ENCODE data around the gene ETFB. TPM values are rescaled to one million over a fixed set of nuclear protein-coding genes. Genes with fewer than 3 reads are reported as not detected.

Gene ETFB
- total RNA-seq, 1 experiment from 2014 or later, result 138 TPM

DNA sequence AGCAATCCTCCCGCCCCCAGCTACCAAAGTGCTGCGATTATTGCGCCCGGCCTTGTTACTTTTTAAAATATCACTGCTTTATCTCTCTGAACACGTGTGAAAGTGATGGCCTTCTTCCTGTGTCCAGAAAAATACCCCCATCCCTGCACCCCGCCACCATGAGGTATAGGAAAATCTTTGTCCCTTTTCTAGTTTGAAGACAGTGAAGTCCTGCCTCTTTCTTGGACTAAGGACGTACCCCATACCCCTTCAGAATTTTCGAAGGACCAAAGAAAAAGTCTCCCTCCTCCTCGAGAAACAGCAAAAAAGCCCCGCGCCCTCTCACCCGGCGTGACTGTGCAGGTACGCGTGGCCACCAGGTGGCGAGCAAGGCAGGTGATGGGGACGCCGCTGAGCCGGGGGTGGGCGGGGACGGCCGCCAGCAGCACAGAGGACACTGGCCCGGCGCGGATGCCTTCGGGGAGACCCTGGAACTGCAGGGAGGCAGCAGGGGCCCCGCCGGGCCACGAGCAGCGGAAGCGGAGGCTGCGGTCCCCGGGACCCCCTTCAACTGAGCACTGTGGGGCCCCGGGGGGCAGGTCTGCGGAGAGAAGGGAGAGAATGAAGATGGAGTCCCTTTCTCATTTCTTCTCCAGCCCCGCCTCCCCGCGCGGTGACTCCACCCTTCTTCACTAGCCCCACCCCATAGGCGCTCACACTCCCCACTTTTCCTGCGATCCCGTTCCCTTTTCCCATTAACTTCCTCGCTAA lies 27.4 kb downstream of the ETFB start:
- peak; percentile 78 for DNase-seq (ENCODE audit: low read depth, low spot score)
- in situ Hi-C loops (cut with HindIII; ENCODE audit: low pct_unique_long_range_greater_than_20kb, low sequenced_read_pairs), result no loop called here

DNA sequence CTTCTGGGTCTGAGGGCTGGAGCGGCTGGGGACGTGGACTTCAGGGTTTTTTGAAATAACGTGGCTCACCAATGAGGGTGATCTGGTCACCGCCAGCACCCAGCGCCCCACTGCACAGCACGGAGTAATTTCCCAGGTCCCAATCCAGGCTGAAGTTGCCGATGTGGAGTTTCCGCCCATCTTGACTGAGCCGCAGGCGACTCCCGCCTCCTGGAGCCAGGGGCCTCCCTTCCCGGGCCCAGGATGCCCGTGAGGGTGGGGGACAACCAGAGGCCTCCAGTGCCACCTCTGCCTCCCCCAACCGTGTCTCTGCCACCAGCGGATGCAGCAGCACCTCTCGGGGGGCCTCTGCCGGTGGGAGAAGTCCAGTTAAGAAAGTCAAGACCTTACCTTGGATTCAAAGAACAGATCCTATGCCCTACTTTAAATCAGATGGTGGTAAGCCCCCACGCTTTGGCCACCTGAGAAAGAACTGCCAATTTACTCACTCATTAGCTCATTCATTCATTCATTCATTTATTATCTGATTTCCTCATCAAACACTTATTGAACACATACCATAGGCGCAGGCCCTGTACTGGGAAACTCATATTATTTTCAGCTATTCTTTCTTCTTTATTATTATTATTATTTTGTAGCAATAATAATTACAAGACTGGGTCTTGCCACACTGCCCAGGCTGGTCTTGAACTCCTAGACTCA lies 28.2 kb downstream of the ETFB start:
- in situ Hi-C loops (cut with HindIII; ENCODE audit: low pct_unique_long_range_greater_than_20kb, low sequenced_read_pairs), result no loop called here
- DNase-seq (ENCODE audit: low read depth, low spot score), result no peak

DNA sequence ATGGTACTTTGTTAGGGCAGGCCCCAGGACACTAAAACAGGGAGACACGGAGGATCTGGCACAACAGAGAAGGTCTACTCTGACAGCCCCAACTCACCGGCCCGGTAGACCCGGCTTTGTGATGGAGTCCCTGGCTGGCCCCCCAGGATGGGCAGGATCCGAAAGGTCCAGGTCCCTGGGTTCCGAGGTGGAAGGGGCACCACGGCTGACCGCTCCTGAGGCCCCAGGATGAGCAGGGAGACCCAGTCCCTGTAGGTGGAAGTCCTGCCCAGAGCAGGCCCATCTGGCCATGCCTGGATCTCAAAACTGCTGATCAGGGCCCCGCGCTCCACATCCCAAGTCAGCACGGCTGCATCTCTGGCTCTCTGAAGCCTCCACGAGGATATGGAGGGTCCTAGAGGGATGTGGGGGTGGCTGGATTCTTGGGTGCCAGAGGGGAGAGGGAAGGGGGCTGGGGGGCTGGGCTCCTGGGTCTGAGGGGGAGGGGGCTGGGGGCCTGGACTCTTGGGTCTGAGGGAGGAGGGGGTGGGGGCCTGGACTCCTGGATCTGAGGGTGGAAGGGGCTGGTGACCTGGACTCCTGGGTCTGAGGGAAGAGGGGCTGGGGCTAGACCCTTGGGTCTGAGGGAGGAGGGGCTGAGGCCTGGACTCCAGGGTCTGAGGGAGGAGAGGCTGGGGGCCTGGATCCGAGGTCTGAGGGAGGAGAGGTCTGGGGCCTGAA lies 28.9 kb downstream of the ETFB start:
- in situ Hi-C loops (cut with HindIII; ENCODE audit: low pct_unique_long_range_greater_than_20kb, low sequenced_read_pairs), result no loop called here
- DNase-seq (ENCODE audit: low read depth, low spot score), result no peak

DNA sequence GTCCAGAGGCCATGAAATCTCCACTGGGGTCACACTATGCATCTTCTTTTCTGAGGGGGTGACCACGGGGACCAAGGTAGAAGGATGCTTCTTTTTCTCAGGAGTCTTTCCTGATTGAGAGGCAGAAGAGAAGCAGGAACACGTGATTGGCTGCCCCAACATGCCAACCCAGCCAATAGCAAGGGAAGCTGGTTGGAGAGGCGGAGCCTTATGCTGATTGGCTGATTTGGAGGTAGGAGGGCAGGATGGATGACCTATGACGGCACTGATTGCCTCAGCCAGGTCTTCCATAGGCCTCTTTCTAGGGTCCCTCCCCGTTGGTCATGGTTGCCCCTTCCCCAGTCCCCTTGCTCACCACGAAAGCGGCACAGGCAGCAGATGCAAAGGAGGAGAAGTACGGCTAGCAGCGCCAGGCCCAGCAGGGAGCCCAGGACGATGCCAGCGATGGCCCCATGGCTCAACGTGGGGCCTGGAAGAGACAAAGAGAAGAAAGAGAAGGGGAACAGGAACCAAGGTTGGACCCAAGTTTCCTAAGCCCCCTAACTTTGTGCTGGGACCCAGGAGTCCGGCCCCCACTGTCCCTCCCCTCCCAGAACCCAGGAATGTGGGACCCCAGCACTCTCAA lies 32.2 kb downstream of the ETFB start:
- peak; percentile 20 for DNase-seq (ENCODE audit: low read depth, low spot score)
- in situ Hi-C loops (cut with HindIII; ENCODE audit: low pct_unique_long_range_greater_than_20kb, low sequenced_read_pairs), result no loop called here

DNA sequence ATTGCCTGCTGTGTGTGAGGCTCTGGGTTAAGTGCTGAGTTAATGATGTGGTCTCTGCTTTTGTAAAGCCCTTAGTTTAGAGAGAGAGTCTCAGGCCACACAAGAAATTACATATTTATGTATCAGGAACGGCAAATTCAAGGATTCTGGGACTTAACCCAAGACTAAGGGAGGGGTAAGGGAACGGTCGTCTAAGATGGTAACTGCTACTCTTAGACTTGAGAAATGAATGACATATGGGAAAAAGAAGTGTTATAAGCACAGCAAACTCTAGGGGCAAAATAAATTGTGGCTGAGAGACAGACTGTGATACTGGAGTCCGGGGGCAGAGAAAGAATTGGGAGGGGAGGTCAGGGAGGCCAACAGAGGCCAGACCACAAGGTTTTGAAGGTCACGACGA lies 34.5 kb downstream of the ETFB start:
- in situ Hi-C loops (cut with HindIII; ENCODE audit: low pct_unique_long_range_greater_than_20kb, low sequenced_read_pairs), result no loop called here
- no peak for DNase-seq (ENCODE audit: low read depth, low spot score)

DNA sequence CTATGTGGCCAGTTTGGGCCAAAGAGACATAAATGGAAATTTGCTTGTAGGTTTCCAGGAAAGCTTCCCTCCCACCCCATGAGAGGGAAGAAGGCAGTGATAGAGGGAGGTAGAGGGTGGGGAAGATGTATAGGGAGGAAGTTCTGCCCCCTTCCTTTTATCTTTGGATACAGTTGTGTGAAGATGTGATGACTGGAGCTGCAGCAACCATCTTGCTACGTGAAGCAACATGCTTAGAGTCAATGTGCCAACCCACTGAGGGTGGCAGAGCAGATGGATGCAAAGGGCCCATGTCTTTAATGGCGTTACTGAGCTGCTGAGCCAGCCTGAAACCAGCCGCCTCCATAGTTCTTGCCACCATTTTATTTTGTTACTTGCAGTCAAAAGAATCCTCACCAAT lies 35.0 kb downstream of the ETFB start:
- DNase-seq (ENCODE audit: low read depth, low spot score), result no peak
- in situ Hi-C loops (cut with HindIII; ENCODE audit: low pct_unique_long_range_greater_than_20kb, low sequenced_read_pairs), result no loop called here

DNA sequence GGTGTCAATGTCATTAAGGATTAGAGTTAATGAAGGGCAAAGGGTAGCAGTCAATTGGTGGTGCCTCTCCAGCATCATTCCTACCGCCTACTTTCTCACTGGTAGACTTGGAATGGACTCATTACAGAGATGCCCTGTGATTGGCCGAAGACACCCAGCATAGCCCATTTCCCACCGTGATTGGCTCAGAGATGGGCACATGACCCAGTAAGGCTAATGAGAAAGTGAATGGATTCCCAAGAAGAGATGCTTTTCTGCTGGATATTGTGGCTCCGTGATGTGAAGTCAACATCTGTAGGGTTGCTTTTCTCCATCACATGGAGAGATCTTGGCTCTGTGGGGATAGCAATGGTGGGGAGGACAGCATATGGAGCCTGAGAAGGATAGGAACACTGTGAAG lies 35.8 kb downstream of the ETFB start:
- in situ Hi-C loops (cut with HindIII; ENCODE audit: low pct_unique_long_range_greater_than_20kb, low sequenced_read_pairs), result no loop called here
- no peak for DNase-seq (ENCODE audit: low read depth, low spot score)

DNA sequence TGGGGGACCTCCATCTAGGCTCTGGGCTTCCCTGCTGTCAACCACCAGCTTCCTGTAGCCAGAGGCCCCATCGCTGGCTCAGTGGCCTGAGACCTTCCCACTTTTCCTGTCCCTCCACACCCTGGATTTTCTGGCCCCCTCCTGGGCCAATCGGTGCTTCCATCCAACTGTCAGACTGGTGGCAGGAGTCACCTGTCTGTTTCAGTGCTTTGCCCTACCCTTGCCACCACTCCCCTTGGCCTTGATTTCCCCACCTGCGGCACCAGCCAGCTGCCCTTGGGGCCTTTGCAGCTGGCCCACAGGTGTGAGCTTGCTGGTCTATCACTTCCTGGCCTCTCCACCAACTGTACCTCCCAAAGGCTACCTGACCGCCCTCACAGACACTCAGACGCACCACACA lies 36.8 kb downstream of the ETFB start:
- in situ Hi-C loops (cut with HindIII; ENCODE audit: low pct_unique_long_range_greater_than_20kb, low sequenced_read_pairs), result no loop called here
- no peak for DNase-seq (ENCODE audit: low read depth, low spot score)

DNA sequence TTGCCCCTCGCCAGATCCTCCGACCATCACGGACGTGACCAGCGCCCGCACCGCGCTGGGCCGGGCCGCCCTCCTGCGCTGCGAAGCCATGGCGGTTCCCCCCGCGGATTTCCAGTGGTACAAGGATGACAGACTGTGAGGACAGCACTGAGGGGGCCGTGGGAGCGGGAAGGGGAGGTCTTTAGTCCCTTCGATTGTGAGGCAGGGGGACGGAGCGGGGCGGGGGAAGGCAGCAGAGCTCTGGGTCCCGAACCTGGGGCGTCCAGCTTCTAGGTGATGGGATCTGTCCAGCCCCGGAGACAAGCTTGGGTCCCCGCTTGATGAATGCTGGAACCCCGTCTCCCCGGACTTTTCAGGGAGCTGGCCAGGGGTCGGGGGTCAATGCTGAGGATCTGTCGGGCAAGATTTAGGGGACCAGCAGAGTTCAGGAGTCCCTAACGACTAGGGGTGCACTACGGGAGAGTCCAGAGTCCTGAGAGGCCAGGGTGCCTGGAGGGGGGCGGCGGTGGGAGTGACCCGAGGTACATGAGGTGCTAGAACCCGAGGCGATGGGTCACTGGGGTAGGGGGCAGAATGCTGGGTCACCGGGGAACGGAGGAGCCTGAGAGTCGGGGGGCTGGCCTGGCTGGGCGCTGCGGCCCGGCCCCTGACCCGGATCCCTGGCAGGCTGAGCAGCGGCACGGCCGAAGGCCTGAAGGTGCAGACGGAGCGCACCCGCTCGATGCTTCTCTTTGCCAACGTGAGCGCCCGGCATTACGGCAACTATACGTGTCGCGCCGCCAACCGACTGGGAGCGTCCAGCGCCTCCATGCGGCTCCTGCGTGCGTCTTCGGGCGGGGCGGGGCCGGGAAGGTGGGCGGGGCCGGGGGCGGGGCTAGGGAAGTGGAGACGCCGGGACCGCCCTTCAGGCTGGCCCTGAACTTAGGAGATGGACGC lies 38.9 kb downstream of the ETFB start:
- in situ Hi-C loops (cut with HindIII; ENCODE audit: low pct_unique_long_range_greater_than_20kb, low sequenced_read_pairs), result no loop called here
- DNase-seq (ENCODE audit: low read depth, low spot score), result peak; percentile 60

DNA sequence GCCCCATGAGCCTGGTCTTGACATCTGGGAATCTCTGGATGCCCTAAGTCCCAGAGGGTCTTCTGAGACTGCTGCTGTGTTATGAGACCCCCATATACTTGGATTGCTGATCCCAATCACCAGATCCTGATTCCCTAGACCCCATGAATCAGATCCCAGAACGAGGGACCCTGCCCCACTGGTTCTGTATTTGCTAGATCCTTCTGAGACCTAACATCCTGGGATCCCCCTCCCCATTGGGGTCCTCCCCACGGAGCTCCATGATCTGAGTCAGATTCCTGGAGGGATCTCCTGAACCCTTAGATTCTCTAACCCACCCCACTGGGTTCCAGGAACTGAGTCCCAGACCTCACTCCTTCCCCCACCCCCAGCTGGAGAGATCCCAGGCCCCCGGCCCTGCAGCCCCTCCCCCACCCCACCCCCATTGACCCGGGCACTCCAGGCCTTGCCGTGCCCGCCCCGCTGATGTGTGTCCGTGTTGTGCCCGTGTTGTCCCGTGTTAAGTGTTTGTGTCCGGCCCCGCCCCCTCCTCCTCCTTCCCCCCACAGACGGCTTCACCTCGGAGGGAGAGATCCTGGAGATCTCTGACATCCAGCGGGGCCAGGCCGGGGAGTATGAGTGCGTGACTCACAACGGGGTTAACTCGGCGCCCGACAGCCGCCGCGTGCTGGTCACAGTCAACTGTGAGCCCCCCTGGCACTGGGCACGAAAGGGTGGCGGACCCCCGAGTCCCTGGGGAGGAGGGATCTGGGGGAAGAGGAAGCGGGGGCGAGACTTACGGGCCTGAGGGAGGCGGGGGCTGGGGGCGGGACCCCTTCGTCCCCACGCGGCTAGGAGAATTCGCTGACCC lies 39.7 kb downstream of the ETFB start:
- no peak for DNase-seq (ENCODE audit: low read depth, low spot score)
- in situ Hi-C loops (cut with HindIII; ENCODE audit: low pct_unique_long_range_greater_than_20kb, low sequenced_read_pairs), result no loop called here

DNA sequence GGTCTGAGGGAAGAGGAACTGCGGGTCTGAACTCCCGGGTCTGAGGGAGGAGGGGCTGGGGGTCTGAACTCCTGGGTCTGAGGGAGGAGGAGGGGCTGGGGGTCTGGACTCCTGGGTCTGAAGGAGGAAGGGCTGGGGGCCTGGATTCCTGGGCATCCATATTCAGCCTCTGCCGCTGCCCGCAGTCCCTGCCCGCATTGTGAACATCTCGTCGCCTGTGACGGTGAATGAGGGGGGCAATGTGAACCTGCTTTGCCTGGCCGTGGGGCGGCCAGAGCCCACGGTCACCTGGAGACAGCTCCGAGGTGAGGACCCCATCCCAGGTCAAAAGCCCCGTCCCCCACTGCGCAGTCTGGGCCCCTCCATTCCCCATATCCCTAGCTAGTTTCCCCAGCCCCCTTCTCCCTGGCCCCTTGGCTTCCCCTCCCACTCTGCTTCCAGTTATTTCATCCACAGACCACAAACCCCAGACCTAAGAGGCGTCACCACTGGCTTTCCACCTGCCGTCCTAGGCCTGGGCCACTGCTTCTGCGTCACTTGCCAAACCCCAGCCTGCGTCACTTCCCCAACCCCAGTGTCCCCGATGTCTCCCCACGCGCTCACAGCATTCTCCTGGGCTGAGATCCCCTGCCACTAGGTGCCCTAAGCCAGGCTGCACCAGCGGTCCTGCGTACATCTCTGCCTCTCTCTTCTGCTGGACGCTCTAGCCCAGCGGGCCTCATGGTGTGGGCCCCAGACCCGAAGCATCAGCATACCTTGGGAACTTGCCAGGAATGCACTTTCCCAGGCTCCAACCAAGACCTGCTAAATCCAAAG lies 40.8 kb downstream of the ETFB start:
- in situ Hi-C loops (cut with HindIII; ENCODE audit: low pct_unique_long_range_greater_than_20kb, low sequenced_read_pairs), result no loop called here
- no peak for DNase-seq (ENCODE audit: low read depth, low spot score)

DNA sequence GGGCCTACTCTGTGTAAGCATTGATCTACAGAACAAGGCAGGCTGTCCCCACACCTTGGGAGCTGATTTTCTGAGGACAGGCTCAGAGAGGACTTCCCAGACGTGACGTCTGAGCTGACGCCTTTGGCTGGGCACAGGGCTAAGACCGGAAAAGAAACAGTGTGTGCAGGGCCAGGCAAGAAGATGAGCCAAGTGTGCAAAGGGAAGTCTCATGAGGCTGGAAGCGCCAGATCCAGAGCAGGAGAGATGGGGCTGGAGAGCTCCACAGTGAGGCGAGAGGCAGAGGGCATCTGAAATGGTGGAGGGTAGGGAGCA lies 42.1 kb downstream of the ETFB start:
- in situ Hi-C loops (cut with HindIII; ENCODE audit: low pct_unique_long_range_greater_than_20kb, low sequenced_read_pairs), result no loop called here
- DNase-seq (ENCODE audit: low read depth, low spot score), result no peak

DNA sequence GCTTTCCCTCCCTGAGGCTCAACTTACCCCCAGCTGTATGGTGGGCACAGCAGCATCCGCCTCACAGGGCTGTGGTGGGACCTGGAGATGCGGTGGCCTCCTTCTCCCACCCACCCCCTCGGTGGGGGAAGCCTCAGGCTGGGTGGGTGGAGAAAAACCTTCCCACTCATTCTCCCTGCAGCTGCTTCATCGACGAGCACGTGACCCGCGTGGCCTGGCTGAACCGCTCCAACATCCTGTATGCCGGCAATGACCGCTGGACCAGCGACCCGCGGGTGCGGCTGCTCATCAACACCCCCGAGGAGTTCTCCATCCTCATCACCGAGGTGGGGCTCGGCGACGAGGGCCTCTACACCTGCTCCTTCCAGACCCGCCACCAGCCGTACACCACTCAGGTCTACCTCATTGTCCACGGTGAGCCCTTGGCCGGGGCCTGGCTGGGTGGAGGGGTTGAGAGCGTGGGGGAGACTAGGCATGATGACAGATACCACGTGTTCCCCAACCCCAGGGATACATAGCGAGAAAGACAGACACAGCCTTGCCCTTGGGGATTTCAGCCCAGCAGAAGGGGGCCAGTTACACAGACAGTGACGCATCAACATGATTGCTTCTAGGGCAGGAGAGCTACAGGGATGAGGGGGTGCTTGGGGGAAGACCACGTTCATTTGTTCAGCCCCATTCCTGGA lies 42.6 kb downstream of the ETFB start:
- in situ Hi-C loops (cut with HindIII; ENCODE audit: low pct_unique_long_range_greater_than_20kb, low sequenced_read_pairs), result no loop called here
- DNase-seq (ENCODE audit: low read depth, low spot score), result no peak

DNA sequence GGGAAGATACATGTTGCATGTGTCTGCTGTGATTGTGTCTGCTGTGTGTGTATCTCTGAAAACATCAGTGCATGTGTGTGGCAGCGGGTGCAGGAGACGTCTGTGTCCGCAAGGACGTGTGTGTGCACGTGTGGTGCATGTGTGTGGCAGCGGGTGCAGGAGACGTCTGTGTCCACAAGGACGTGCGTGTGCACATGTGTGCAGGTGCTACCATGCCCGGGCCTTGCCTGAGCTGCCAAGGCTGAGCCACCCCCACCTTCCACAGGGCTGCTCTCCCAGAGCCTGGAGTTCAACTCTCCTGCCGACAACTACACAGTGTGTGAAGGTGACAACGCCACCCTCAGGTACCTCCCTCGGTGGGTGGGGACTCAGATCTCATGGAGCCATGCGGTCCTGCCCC lies 44.4 kb downstream of the ETFB start:
- in situ Hi-C loops (cut with HindIII; ENCODE audit: low pct_unique_long_range_greater_than_20kb, low sequenced_read_pairs), result no loop called here
- DNase-seq (ENCODE audit: low read depth, low spot score), result no peak

DNA sequence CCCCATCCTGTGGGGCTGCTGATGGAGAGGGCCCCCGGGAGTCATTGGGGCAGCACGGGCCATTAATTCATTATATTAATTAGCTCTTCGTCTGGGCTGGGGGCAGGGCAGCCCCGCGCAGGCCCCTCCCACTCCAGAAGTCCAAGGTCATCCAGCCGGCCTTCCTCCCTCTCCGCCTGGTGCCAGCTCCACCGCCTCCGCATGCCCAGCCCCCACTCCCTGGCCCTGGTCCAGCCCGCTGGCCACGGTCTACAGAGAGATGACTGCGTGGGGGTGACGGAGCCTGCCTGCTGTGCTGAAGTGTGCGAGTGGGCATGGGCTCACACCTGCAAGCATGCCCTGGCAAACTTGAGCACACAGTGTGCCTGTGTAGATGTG lies 45.9 kb downstream of the ETFB start:
- in situ Hi-C loops (cut with HindIII; ENCODE audit: low pct_unique_long_range_greater_than_20kb, low sequenced_read_pairs), result no loop called here

More for the DNA sequence above, 45.9 kb downstream of the ETFB start:
- DNase-seq (ENCODE audit: low read depth, low spot score), result no peak
